DLD1 (cell line): ENCODE results near the gene S100A12.

Experiments
- in situ Hi-C: cut with HindIII; loops from 2 replicates; pipeline ENCODE4 v1.10.0; 2017; ENCODE audit warnings: low sequenced_read_pairs

S100A12 gene

DNA sequence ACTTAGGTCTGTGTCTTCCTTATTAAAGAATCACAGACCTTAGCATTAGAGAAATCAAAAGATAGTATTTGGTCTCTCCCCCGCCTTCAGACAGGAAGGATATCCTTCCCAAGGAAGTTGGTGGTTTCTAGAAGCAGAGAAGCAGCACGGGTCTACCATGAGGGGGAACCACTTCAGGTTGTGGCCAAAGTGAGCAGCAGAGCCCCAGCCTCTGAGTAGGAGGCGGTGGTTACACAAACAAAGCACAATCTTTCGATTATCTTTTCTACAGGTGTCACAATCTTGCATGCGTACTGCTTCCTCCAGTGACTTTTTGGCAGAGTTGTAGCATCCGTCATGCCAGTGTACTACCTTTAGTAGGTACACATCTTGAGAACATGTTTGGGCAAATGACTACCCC lies 35.6 kb downstream of the S100A12 start:
- in situ Hi-C loops, result no loop called here

GRCh38 chr1:153337980-153338853 lies 37.2 kb downstream of the S100A12 start:
- in situ Hi-C loops, result no loop called here

- in situ Hi-C loops, result no loop called here
These were observed 38.8 kb downstream of the S100A12 start for GRCh38 chr1:153336650-153337049.

DNA sequence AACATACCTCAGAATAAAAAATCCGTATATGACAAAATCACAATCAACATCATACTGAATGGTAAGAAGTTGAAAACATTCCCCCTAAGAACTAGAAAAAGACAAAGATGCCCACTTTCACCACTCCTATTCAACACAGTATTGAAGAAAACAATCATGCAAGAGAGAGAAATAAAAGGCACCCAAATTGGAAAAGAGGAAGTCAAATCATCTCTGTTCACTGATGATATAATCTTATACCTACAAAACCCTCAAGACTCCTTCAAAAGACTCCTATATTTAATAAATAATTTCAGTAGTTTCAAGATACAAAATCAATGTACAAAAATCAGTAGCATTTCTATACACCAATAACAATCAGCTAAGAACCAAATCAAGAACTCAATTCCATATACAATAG lies 41.5 kb downstream of the S100A12 start:
- in situ Hi-C loops, result no loop called here

- in situ Hi-C loops, result no loop called here
These were observed 50.5 kb downstream of the S100A12 start for GRCh38 chr1:153324912-153325311.
